Activated naive CD4-positive, alpha-beta T cell treated with anti-CD3 and anti-CD28 coated beads, Interleukin-2, amount 10 ng/mL, durations not matched to agents 7 days and 5 days (primary cell): Measurements from ENCODE around the gene DOHH.

Experiments
- CTCF ChIA-PET: fragments of 350-600 bp; sonication (Branson Sonifier 250); formaldehyde crosslinking; loops from one replicate; lab custom pipeline; 2021; ENCODE audit warnings: antibody characterized with exemption; lab: Charles Lee
- DNase-seq: peaks from one replicate; pipeline ENCODE4 v3.0.0-alpha.2; 2020
- H3K27ac Mint-ChIP-seq: one replicate; pipeline ENCODE4 v1.8.0; 2021; ENCODE audit warnings: mild to moderate bottlenecking, moderate library complexity, mixed read lengths
- H3K27me3 Mint-ChIP-seq: one replicate; pipeline ENCODE4 v1.8.0; 2021; ENCODE audit warnings: mild to moderate bottlenecking, mixed read lengths
- H3K36me3 Mint-ChIP-seq: one replicate; pipeline ENCODE4 v1.8.0; 2021; ENCODE audit warnings: mixed read lengths
- H3K4me1 Mint-ChIP-seq: one replicate; pipeline ENCODE4 v1.8.0; 2021; ENCODE audit warnings: mixed read lengths
- H3K4me3 Mint-ChIP-seq: one replicate; pipeline ENCODE4 v1.8.0; 2021; ENCODE audit warnings: mild to moderate bottlenecking, moderate library complexity, mixed read lengths
- H3K9me3 Mint-ChIP-seq: one replicate; pipeline ENCODE4 v1.8.0; 2021; ENCODE audit warnings: mixed read lengths

DOHH gene

GRCh38 chr19:3493651-3494050 lies 6.8 kb downstream of the DOHH start:
- Mint-ChIP-seq H3K27me3 (no peaks in the 10 kb centered on the region), H3K4me1 (peaks cover 26% of the 10 kb centered on the region), H3K4me3 (no peak overlapping the region), H3K9me3 (no peaks in the 10 kb centered on the region), H3K27ac (no peak overlapping the region), H3K36me3 (peaks cover 24% of the 10 kb centered on the region)
- CTCF ChIA-PET: interaction anchor here (0.7 to 2.2 kb wide), 4 partner anchors 8 to 24 kb away, joined by 3 to 10 read pairs (median 5); no protein-coding TSS in a partner anchor
- DNase-seq: no peak

- CTCF ChIA-PET: interaction anchor here (2.2 kb wide), 1 partner anchor 7 kb away, joined by 10 read pairs; no protein-coding TSS in a partner anchor
- H3K36me3 Mint-ChIP-seq: peaks cover 27% of the 10 kb centered on the region
These were observed 7.6 kb downstream of the DOHH start for GRCh38 chr19:3492919-3493318.

GRCh38 chr19:3492131-3492839 lies 8.2 kb downstream of the DOHH start:
- no peak for DNase-seq
- CTCF ChIA-PET: no interaction called here
- Mint-ChIP-seq H3K9me3 (no peaks in the 10 kb centered on the region), H3K27ac (no peak overlapping the region), H3K36me3 (peaks cover 26% of the 10 kb centered on the region), H3K4me3 (no peak overlapping the region), H3K27me3 (no peaks in the 10 kb centered on the region), H3K4me1 (peaks cover 20% of the 10 kb centered on the region)

More at GRCh38 chr19:3492919-3493318, 7.6 kb downstream of the DOHH start:
- Mint-ChIP-seq H3K27me3 (no peaks in the 10 kb centered on the region), H3K9me3 (no peaks in the 10 kb centered on the region), H3K27ac (peak overlapping the region; percentile 62), H3K4me1 (peaks cover 22% of the 10 kb centered on the region), H3K4me3 (no peak overlapping the region)
- no peak for DNase-seq

- peaks cover 23% of the 10 kb centered on the region for H3K36me3 Mint-ChIP-seq
- CTCF ChIA-PET: no interaction called here
These were observed 8.9 kb downstream of the DOHH start for GRCh38 chr19:3491396-3492119.

GRCh38 chr19:3483226-3483628 lies 17.2 kb downstream of the DOHH start, which contains the start of gene SMIM44:
SMIM44 (minus strand) TSS chr19:3483441; CDS start chr19:3483403, 38 bp downstream.
- Mint-ChIP-seq H3K36me3 (peaks cover 3% of the 10 kb centered on the region), H3K27me3 (peaks cover 7% of the 10 kb centered on the region), H3K4me3 (no peak within 1 kb of the TSS), H3K9me3 (no peaks in the 10 kb centered on the region), H3K4me1 (peaks cover 13% of the 10 kb centered on the region), H3K27ac (no peak within 1 kb of the TSS)
- CTCF ChIA-PET: interaction anchor here (1.5 to 4.3 kb wide), 3 partner anchors 10 to 178 kb away, joined by 3 to 15 read pairs (median 13); no protein-coding TSS in a partner anchor
- DNase-seq: no peak

More at GRCh38 chr19:3491396-3492119, 8.9 kb downstream of the DOHH start:
- no peaks in the 10 kb centered on the region for H3K27me3 Mint-ChIP-seq
- no peaks in the 10 kb centered on the region for H3K9me3 Mint-ChIP-seq
- DNase-seq: no peak
- H3K4me1 Mint-ChIP-seq: peaks cover 16% of the 10 kb centered on the region
- no peak overlapping the region for H3K4me3 Mint-ChIP-seq
- no peak overlapping the region for H3K27ac Mint-ChIP-seq

- Mint-ChIP-seq H3K4me3 (no peak overlapping the region), H3K4me1 (peaks cover 16% of the 10 kb centered on the region), H3K27me3 (peaks cover 13% of the 10 kb centered on the region), H3K27ac (no peak overlapping the region), H3K9me3 (no peaks in the 10 kb centered on the region), H3K36me3 (no peaks in the 10 kb centered on the region)
- CTCF ChIA-PET: interaction anchor here (1.5 to 4.3 kb wide), 2 partner anchors 10 to 12 kb away, joined by 3 to 15 read pairs; no protein-coding TSS in a partner anchor
- no peak for DNase-seq
These were observed 17.8 kb downstream of the DOHH start for GRCh38 chr19:3482507-3483225.

GRCh38 chr19:3481241-3482090 lies 19.0 kb downstream of the DOHH start:
- H3K27ac Mint-ChIP-seq: no peak overlapping the region
- H3K4me3 Mint-ChIP-seq: no peak overlapping the region
- H3K4me1 Mint-ChIP-seq: peaks cover 16% of the 10 kb centered on the region
- peaks cover 15% of the 10 kb centered on the region for H3K27me3 Mint-ChIP-seq
- CTCF ChIA-PET: interaction anchor here (0.9 to 4.3 kb wide), 2 partner anchors 9 to 165 kb away, joined by 3 to 15 read pairs; no protein-coding TSS in a partner anchor
- H3K36me3 Mint-ChIP-seq: no peaks in the 10 kb centered on the region
- no peak for DNase-seq
- no peaks in the 10 kb centered on the region for H3K9me3 Mint-ChIP-seq

GRCh38 chr19:3480383-3481091 lies 19.9 kb downstream of the DOHH start, which contains the start of gene SMIM24:
SMIM24 (minus strand) TSS chr19:3480525; CDS start chr19:3480463, 62 bp downstream.
- Mint-ChIP-seq H3K27me3 (peaks cover 15% of the 10 kb centered on the region), H3K4me3 (no peak within 1 kb of the TSS), H3K4me1 (peaks cover 16% of the 10 kb centered on the region), H3K36me3 (no peaks in the 10 kb centered on the region), H3K27ac (no peak within 1 kb of the TSS), H3K9me3 (no peaks in the 10 kb centered on the region)
- DNase-seq: no peak
- CTCF ChIA-PET: interaction anchor here (0.9 kb wide), 1 partner anchor 164 kb away, joined by 3 read pairs; no protein-coding TSS in a partner anchor

- Mint-ChIP-seq H3K27me3 (peaks cover 11% of the 10 kb centered on the region), H3K36me3 (no peaks in the 10 kb centered on the region), H3K4me1 (peaks cover 14% of the 10 kb centered on the region), H3K9me3 (no peaks in the 10 kb centered on the region), H3K27ac (no peak overlapping the region), H3K4me3 (no peak overlapping the region)
- CTCF ChIA-PET: interaction anchor here (0.7 to 1.3 kb wide), 4 partner anchors 17 to 226 kb away, joined by 3 read pairs; no protein-coding TSS in a partner anchor
- DNase-seq: peak; percentile 62
These were observed 20.6 kb downstream of the DOHH start for GRCh38 chr19:3479834-3480215.

- Mint-ChIP-seq H3K27ac (no peak overlapping the region), H3K9me3 (no peaks in the 10 kb centered on the region), H3K36me3 (no peaks in the 10 kb centered on the region), H3K27me3 (peaks cover 11% of the 10 kb centered on the region), H3K4me3 (no peak overlapping the region), H3K4me1 (peaks cover 14% of the 10 kb centered on the region)
- CTCF ChIA-PET: interaction anchor here (0.6 to 1.3 kb wide), 7 partner anchors 16 to 270 kb away, joined by 3 to 4 read pairs (median 3); no protein-coding TSS in a partner anchor
- DNase-seq: peak; percentile 67
These were observed 21.2 kb downstream of the DOHH start for GRCh38 chr19:3479177-3479833.

GRCh38 chr19:3478409-3479176 lies 21.9 kb downstream of the DOHH start:
- Mint-ChIP-seq H3K27ac (no peak overlapping the region), H3K9me3 (no peaks in the 10 kb centered on the region), H3K36me3 (no peaks in the 10 kb centered on the region), H3K4me3 (peak overlapping the region; percentile 22), H3K4me1 (peaks cover 14% of the 10 kb centered on the region), H3K27me3 (peaks cover 11% of the 10 kb centered on the region)
- DNase-seq: peak; percentile 45
- CTCF ChIA-PET: interaction anchor here (0.6 to 1.3 kb wide), 5 partner anchors 16 to 270 kb away, joined by 3 to 4 read pairs (median 3); no protein-coding TSS in a partner anchor
